Measurements from ENCODE around the gene TTR. TPM values are rescaled to one million over a fixed set of nuclear protein-coding genes. Genes with fewer than 3 reads are reported as not detected.

The TTR gene
- total RNA-seq, result not detected in 2 replicates

GRCh38 chr18:31591628-31592027 is at the start of gene TTR:
TTR (plus strand) TSS chr18:31591877; CDS start chr18:31591903, 26 bp downstream.

Other genes with a start within 250 kb of the TTR start
- not detected in 2 replicates for gene DSG4, start 215.1 kb upstream of the TTR start, total RNA-seq
- gene DSG3, start 144.1 kb upstream of the TTR start, total RNA-seq, result not detected in 2 replicates
- gene DSG2, start 93.7 kb upstream of the TTR start, total RNA-seq, result under 0.01 and 0.05 TPM in 2 replicates
- 0.88 and 2.7 TPM in 2 replicates for gene B4GALT6, start 92.7 kb downstream of the TTR start, total RNA-seq
- not detected in 2 replicates for gene SLC25A52, start 169.0 kb downstream of the TTR start, total RNA-seq

Measured in cardiac ventricle fibroblast (primary cell).